Measurements from ENCODE around the gene CELA2A. TPM values are rescaled to one million over a fixed set of nuclear protein-coding genes. Genes with fewer than 3 reads are reported as not detected.
A peak's percentile ranks its signal among the peaks of the same experiment; 100 is the strongest.

Gene CELA2A
- total and polyA plus RNA-seq, 9 of the 15 experiments (the other 6 are each of a cell fraction or from before 2014, with no cell fraction given), result 0.62 TPM; not detected in 8

DNA sequence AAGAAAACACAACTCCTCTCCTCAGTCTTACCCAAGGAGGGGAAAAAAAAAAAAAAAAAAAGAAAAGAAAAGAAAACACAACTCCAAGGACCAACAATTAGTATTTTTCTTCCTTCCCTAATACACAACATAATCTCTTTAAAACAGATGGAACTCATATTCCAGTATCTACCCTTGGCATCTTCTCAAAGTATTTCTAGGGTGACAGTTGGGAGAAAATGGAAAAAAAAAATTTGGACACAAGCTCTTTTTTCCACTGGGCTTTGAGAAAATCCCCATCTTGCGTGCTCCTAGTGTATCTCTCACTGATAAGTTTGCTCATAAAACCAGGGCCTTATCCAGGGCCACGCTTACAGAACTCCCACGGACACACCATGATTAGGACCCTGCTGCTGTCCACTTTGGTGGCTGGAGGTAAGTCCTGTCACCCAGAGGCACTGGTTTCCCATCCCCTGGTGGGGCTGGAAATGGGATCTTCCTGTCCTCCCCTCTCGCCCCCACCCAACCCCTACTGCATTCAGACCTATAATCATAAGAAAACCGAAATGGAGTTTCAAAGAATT, 19.3 kb downstream of the CELA2A start, which contains the start of gene CELA2B:
CELA2B (plus strand) TSS at position 353 of the 563 bp plus-strand sequence; CDS start at position 375, 22 bp downstream.
- ChIA-PET CTCF (ENCODE audit: low intra/inter-chr PET ratio) (no interaction called here), POLR2A (no interaction called here)
- in situ Hi-C loops (cut with MboI) (no loop called here), intact Hi-C loops (cut with micrococcal nuclease) (no loop called here)
- FAIRE-seq (peak; percentile 57), ATAC-seq (peak; percentile 35; the same call in 2 of the 3 replicates), DNase-seq (ENCODE audit: extremely low read depth in 1 of 4, low spot score in 3 of 4) (peak in 1 of 4 experiments; percentile 18)
- H3K4me2 ChIP-seq (ENCODE audit: insufficient read depth, low read length), result no peak within 1 kb of the TSS; the same call in 1 of the 2 replicates
- H3K9me3 ChIP-seq (replicated peaks; ENCODE audit: control insufficient read depth, insufficient read depth, low read depth, low read length), result no peaks in the 10 kb centered on the region
- H4K20me1 ChIP-seq (replicated peaks; ENCODE audit: control insufficient read depth, insufficient read depth, low read length), result no peaks in the 10 kb centered on the region
- no peak within 1 kb of the TSS for H3K4me3 ChIP-seq
- no peaks in the 10 kb centered on the region for H3K9me1 ChIP-seq (ENCODE audit: control insufficient read depth, insufficient read depth, low read length)
- no peaks in the 10 kb centered on the region for H3K27me3 ChIP-seq (ENCODE audit: control insufficient read depth in 2 of 2, insufficient read depth in 2 of 2, low read length in 2 of 2)
- no peaks in the 10 kb centered on the region for H3K36me3 ChIP-seq (ENCODE audit: control insufficient read depth, insufficient read depth, low read length)
- H2AFZ ChIP-seq (ENCODE audit: low read depth, low read length), result no peak within 1 kb of the TSS
- H3K9ac ChIP-seq (ENCODE audit: insufficient read depth in 1 of 2, low read depth in 2 of 2, low read length in 2 of 2), result peak within 1 kb of the TSS in 1 of 2 experiments; percentile 17; a peak in 1 of 4 replicates
- no TSS peak for BruUV-seq (replicated peaks)
- WGBS (ENCODE audit: insufficient coverage, low coverage, missing lambda C conversion rate), result 11% methylated on average over 5 of the region's 5 CpGs
- H3K4me1 ChIP-seq (replicated peaks in 1 of 2; ENCODE audit: control insufficient read depth in 2 of 2, insufficient read depth in 2 of 2, low read length in 2 of 2), result peaks cover 5 to 6% of the 10 kb centered on the region in 2 experiments; a peak in 3 of 5 replicates
- no peaks in the 10 kb centered on the region for H3K79me2 ChIP-seq (ENCODE audit: control insufficient read depth, insufficient read depth, low read length)
- H3K27ac ChIP-seq (ENCODE audit: extremely low read depth, low read depth, low read length), result no peak within 1 kb of the TSS
- TF ChIP-seq CBFA2T3 (IDR thresholded peaks at IDR 0.05) (peak; percentile 32; the same call in 1 of the 2 replicates), RFX1 (IDR thresholded peaks at IDR 0.05) (no peak), DPF2 (IDR thresholded peaks at IDR 0.05) (no peak), FOXK2 (conservative IDR thresholded peaks at IDR 0.05 in 1 of 2, IDR thresholded peaks at IDR 0.05 in 1 of 2; ENCODE audit: low read depth in 2 of 2) (peak in 1 of 2 experiments; percentile 20; a peak in 1 of 4 replicates), CBFA2T2 (conservative IDR thresholded peaks at IDR 0.05) (peak; percentile 25; the same call in 1 of the 2 replicates), ADNP (tag; IDR thresholded peaks at IDR 0.05) (peak; percentile 81), TAL1 (IDR thresholded peaks at IDR 0.05) (peak; percentile 59), RCOR1 (IDR thresholded peaks at IDR 0.05; ENCODE audit: borderline replicate concordance in 1 of 2, low read depth in 2 of 2, low read length in 2 of 2) (0 out of 4 replicates have a peak, but pooled peaks of 1 of the 2 experiments have one; percentile 25), SMARCA4 (IDR thresholded peaks at IDR 0.05) (peak; percentile 65), PHB2 (IDR thresholded peaks at IDR 0.05; ENCODE audit: low read depth) (no peak), TOE1 (IDR thresholded peaks at IDR 0.05; ENCODE audit: borderline replicate concordance) (no peak), TOE1 (CRISPR knock-in tag; IDR thresholded peaks at IDR 0.05; ENCODE audit: borderline replicate concordance, low read depth) (no peak), POLR3G (IDR thresholded peaks at IDR 0.05; ENCODE audit: extremely low read depth, insufficient read length, insufficient replicate concordance) (no peak)
- TF ChIP-seq, protein P1, sequence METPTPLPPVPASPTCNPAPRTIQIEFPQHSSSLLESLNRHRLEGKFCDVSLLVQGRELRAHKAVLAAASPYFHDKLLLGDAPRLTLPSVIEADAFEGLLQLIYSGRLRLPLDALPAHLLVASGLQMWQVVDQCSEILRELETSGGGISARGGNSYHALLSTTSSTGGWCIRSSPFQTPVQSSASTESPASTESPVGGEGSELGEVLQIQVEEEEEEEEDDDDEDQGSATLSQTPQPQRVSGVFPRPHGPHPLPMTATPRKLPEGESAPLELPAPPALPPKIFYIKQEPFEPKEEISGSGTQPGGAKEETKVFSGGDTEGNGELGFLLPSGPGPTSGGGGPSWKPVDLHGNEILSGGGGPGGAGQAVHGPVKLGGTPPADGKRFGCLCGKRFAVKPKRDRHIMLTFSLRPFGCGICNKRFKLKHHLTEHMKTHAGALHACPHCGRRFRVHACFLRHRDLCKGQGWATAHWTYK (CRISPR knock-in tag; IDR thresholded peaks at IDR 0.05), result 0 out of 2 replicates have a peak, but pooled peaks have one; percentile 64
- TF ChIP-seq, protein P2, sequence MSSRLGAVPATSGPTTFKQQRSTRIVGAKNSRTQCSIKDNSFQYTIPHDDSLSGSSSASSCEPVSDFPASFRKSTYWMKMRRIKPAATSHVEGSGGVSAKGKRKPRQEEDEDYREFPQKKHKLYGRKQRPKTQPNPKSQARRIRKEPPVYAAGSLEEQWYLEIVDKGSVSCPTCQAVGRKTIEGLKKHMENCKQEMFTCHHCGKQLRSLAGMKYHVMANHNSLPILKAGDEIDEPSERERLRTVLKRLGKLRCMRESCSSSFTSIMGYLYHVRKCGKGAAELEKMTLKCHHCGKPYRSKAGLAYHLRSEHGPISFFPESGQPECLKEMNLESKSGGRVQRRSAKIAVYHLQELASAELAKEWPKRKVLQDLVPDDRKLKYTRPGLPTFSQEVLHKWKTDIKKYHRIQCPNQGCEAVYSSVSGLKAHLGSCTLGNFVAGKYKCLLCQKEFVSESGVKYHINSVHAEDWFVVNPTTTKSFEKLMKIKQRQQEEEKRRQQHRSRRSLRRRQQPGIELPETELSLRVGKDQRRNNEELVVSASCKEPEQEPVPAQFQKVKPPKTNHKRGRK (tag; IDR thresholded peaks at IDR 0.05), result peak; percentile 48; the same call in 1 of the 2 replicates
- TF ChIP-seq, protein P3, sequence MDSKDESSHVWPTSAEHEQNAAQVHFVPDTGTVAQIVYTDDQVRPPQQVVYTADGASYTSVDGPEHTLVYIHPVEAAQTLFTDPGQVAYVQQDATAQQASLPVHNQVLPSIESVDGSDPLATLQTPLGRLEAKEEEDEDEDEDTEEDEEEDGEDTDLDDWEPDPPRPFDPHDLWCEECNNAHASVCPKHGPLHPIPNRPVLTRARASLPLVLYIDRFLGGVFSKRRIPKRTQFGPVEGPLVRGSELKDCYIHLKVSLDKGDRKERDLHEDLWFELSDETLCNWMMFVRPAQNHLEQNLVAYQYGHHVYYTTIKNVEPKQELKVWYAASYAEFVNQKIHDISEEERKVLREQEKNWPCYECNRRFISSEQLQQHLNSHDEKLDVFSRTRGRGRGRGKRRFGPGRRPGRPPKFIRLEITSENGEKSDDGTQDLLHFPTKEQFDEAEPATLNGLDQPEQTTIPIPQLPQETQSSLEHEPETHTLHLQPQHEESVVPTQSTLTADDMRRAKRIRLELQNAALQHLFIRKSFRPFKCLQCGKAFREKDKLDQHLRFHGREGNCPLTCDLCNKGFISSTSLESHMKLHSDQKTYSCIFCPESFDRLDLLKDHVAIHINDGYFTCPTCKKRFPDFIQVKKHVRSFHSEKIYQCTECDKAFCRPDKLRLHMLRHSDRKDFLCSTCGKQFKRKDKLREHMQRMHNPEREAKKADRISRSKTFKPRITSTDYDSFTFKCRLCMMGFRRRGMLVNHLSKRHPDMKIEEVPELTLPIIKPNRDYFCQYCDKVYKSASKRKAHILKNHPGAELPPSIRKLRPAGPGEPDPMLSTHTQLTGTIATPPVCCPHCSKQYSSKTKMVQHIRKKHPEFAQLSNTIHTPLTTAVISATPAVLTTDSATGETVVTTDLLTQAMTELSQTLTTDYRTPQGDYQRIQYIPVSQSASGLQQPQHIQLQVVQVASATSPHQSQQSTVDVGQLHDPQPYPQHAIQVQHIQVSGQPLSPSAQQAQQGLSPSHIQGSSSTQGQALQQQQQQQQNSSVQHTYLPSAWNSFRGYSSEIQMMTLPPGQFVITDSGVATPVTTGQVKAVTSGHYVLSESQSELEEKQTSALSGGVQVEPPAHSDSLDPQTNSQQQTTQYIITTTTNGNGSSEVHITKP (IDR thresholded peaks at IDR 0.05; ENCODE audit: partially characterized antibody), result peak; percentile 20

All from K562 (cell line).